CD4-positive, alpha-beta T cell treated with Interleukin-6 for 4 hours (primary cell): ENCODE results near the gene SLPI.

Experiments
- DNase-seq: peaks from one replicate; pipeline ENCODE4 v3.0.0-alpha.2; 2020; ENCODE audit warnings: mixed read lengths

SLPI gene

GRCh38 chr20:45211569-45212474, 42.5 kb downstream of the SLPI start:
- DNase-seq, result no peak

DNA sequence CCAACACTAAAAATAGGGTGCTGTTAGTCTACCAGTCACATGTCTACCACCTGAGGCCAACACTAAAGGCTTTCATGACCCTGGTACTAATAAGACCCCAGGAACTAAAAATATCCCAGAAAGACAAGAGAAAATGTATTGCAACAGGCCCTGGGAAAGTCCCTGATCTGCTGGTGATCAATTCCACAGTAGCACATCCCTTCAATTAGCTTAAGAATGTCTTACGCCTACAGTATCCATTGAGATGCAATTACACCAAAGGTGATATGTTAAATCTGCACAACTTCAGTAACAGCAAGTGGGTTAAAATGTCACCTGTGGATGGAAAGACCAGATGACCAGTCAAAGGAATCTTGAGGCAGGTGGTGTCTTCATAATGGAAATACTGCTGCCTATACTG, 44.4 kb downstream of the SLPI start:
- DNase-seq, result no peak

DNA sequence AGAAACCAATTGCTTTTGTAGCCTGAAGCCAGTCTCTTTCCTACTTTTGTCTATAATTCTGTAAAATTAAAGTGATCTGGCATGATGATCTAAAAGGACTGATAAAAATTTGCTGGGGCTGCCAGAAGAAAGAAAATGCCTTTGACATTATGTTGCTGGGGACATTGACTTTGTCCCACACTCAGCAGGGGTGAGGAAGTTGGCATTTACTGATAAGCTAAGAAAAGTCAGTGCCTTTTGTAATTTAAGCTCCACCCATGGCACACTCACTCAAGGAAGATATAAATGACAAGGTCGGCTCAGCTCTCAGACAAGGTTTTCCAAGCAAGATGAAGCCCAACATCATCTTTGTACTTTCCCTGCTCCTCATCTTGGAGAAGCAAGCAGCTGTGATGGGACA, 47.6 kb downstream of the SLPI start, which contains the start of gene SEMG1:
SEMG1 (plus strand) TSS at position 309 of the 400 bp plus-strand sequence; CDS start at position 330, 21 bp downstream.
- DNase-seq, result no peak
